Endothelial cell of umbilical vein (primary cell): ENCODE measurements around the gene IGFBP6. TPM values are rescaled to one million over a fixed set of nuclear protein-coding genes. Genes with fewer than 3 reads are reported as not detected.

Experiments
- BruUV-seq: library from RNA; stranded (reverse); fragments of 400-500 nt; replicated peaks from 2 replicates; lab custom pipeline; 2021; lab: Mats Ljungman, UMichigan
- CTCF ChIA-PET: fragments of 300-600, 350-600 bp; sonication (Branson Sonifier 250); formaldehyde crosslinking; loops from one replicate; lab custom pipeline; 2021; ENCODE audit warnings: antibody characterized with exemption, inconsistent platforms; lab: Charles Lee
- POLR2A ChIA-PET: fragments of 300-600, 350-600 bp; sonication (Branson Sonifier 250); formaldehyde crosslinking; loops from one replicate; lab custom pipeline; 2021; ENCODE audit warnings: antibody characterized with exemption, inconsistent platforms; lab: Charles Lee
- DNase-seq: peaks from one replicate; pipeline ENCODE4 v3.0.0-alpha.2; 2011; ENCODE audit warnings: low read depth, low spot score
- FAIRE-seq: peaks from 2 replicates; lab custom pipeline; 2011; peaks lifted over from hg19 to GRCh38; lab: Jason Lieb, UNC
- H2AFZ ChIP-seq: 2 replicates; pipeline ENCODE4 v1.6.0; 2012; ENCODE audit warnings: low read depth, low read length, control low read depth, inconsistent platforms
- H3K27ac ChIP-seq: 2 replicates; pipeline ENCODE4 v1.5.1; 2011; ENCODE audit warnings: low read depth, mild to moderate bottlenecking, control low read depth, low read length, moderate library complexity; ENCODE audit not compliant: insufficient read depth
- H3K27me3 ChIP-seq, 2 experiments: 2 replicates each; pipeline versions ENCODE4 v1.6.0 to v1.6.1; 2011; ENCODE audit warnings: low read length in 2 of 2, mixed read lengths in 1 of 2; ENCODE audit not compliant: control insufficient read depth in 2 of 2, insufficient read depth in 2 of 2
- H3K36me3 ChIP-seq, 2 experiments: 2 replicates in 1 of 2; 3 replicates in 1 of 2; pipeline ENCODE4 v1.5.1; 2011; ENCODE audit warnings: low read length in 2 of 2, mild to moderate bottlenecking in 1 of 2, moderate library complexity in 1 of 2; ENCODE audit not compliant: control insufficient read depth in 2 of 2, insufficient read depth in 2 of 2; ENCODE audit errors: extremely low read depth in 1 of 2
- H3K4me1 ChIP-seq: 3 replicates; pipeline ENCODE4 v1.5.1; 2011; ENCODE audit warnings: mild to moderate bottlenecking, low read length; ENCODE audit not compliant: control insufficient read depth, insufficient read depth; ENCODE audit errors: extremely low read depth
- H3K4me2 ChIP-seq: 2 replicates; pipeline ENCODE4 v1.6.1; 2011; ENCODE audit warnings: low read length, control low read depth, mixed read lengths; ENCODE audit not compliant: insufficient read depth
- H3K4me3 ChIP-seq, 3 experiments: fragments of 200-600 bp in 1 of 3; sonication (generic), shearing (Covaris generic) in 1 of 3; replicated peaks in 1 of 3; 2 replicates each; pipeline ENCODE4 v1.5.1; 2011 to 2016; ENCODE audit warnings: control low read depth in 3 of 3, low read length in 3 of 3, mild to moderate bottlenecking in 2 of 3, inconsistent platforms in 1 of 3, low read depth in 1 of 3, moderate library complexity in 1 of 3; ENCODE audit not compliant: insufficient read depth in 1 of 3
- H3K79me2 ChIP-seq: 2 replicates; pipeline ENCODE4 v1.6.0; 2012; ENCODE audit warnings: low read length, inconsistent platforms; ENCODE audit not compliant: control insufficient read depth, insufficient read depth
- H3K9ac ChIP-seq: replicated peaks from 2 replicates; pipeline ENCODE3; 2011; ENCODE audit warnings: low read length, control low read depth; ENCODE audit not compliant: insufficient read depth; ENCODE audit errors: extremely low read depth
- H3K9me1 ChIP-seq: replicated peaks from 3 replicates; pipeline ENCODE4 v1.6.0; 2011; ENCODE audit warnings: mild to moderate bottlenecking, low read length; ENCODE audit not compliant: control insufficient read depth, insufficient read depth; ENCODE audit errors: extremely low read depth
- H3K9me3 ChIP-seq: replicated peaks from 2 replicates; pipeline ENCODE4 v1.5.1; 2012; ENCODE audit warnings: low read length, inconsistent platforms; ENCODE audit not compliant: control insufficient read depth, insufficient read depth
- H4K20me1 ChIP-seq: replicated peaks from 2 replicates; pipeline ENCODE3; 2011; ENCODE audit warnings: mild to moderate bottlenecking, low read length; ENCODE audit not compliant: control insufficient read depth, insufficient read depth; ENCODE audit errors: extremely low read depth
- CTCF ChIP-seq, 2 donors: IDR thresholded peaks; 1 replicate in 1 of 2; 2 replicates in 1 of 2; pipeline ENCODE4 v1.5.1; 2011; ENCODE audit warnings: low read length in 2 of 2, mild to moderate bottlenecking in 2 of 2, moderate library complexity in 2 of 2, control low read depth in 1 of 2, inconsistent platforms in 1 of 2, low read depth in 1 of 2; ENCODE audit not compliant: insufficient read depth in 1 of 2; ENCODE audit errors: extremely low read depth in 1 of 2
- EZH2 ChIP-seq: IDR thresholded peaks from 2 replicates; pipeline ENCODE4 v1.6.1; 2012; ENCODE audit warnings: borderline replicate concordance, low read depth, mild to moderate bottlenecking, moderate library complexity, low read length, inconsistent platforms; ENCODE audit not compliant: severe bottlenecking
- FOS ChIP-seq: IDR thresholded peaks from 2 replicates; pipeline ENCODE4 v1.6.1; 2011; ENCODE audit warnings: mild to moderate bottlenecking, low read length, moderate library complexity, borderline replicate concordance; ENCODE audit not compliant: insufficient read depth
- GATA2 ChIP-seq: IDR thresholded peaks from 2 replicates; pipeline ENCODE4 v1.7.0; 2011; ENCODE audit warnings: low read depth, mild to moderate bottlenecking, moderate library complexity, mixed read lengths, low read length; ENCODE audit not compliant: insufficient read length, insufficient read depth
- JUN ChIP-seq: IDR thresholded peaks from 2 replicates; pipeline ENCODE4 v1.6.1; 2011; ENCODE audit warnings: borderline replicate concordance, low read depth; ENCODE audit not compliant: insufficient read length, insufficient read depth
- MAX ChIP-seq: IDR thresholded peaks from 2 replicates; pipeline ENCODE4 v1.6.1; 2011; ENCODE audit not compliant: insufficient read depth, insufficient read length
- MYC ChIP-seq: IDR thresholded peaks from one replicate; pipeline ENCODE4 v1.6.1; 2011; ENCODE audit warnings: mild to moderate bottlenecking, low read depth, low read length
- POLR2A ChIP-seq: IDR thresholded peaks from 2 replicates; pipeline ENCODE4 v1.6.1; 2012; ENCODE audit warnings: low read depth, mild to moderate bottlenecking, control low read depth, low read length
- POLR2AphosphoS5 ChIP-seq: IDR thresholded peaks from 2 replicates; pipeline ENCODE4 v1.6.1; 2012; ENCODE audit warnings: low read depth, mild to moderate bottlenecking, control low read depth, low read length, moderate library complexity; ENCODE audit not compliant: insufficient read depth
- dilution Hi-C: fragments of 300-500 bp; cut with MboI; formaldehyde crosslinking; loops from one replicate; pipeline ENCODE4 v1.15.0; 2019; ENCODE audit warnings: low sequenced_read_pairs; ENCODE audit not compliant: extremely low pct_ligation_motif_present
- intact Hi-C: fragments of 100-400 bp; cut with micrococcal nuclease; formaldehyde crosslinking; loops from one replicate; pipeline ENCODE4 v1.10.0; 2022
- polyA plus RNA-seq, 4 experiments: library from polyadenylated mRNA; depleted of rRNA in 3 of 4; stranded (reverse) in 3 of 4; unstranded in 1 of 4; fragments of >200 nt; gene quantifications; 2 replicates each; pipeline versions ENCODE4 v1.2.1 to v1.2.3, GENCODE V29; 2011 to 2012; ENCODE audit warnings: missing spikeins in 1 of 4
- total RNA-seq: library from RNA; stranded (reverse); gene quantifications from 2 replicates; pipeline ENCODE4 v1.2.3, GENCODE V29; 2021

Gene IGFBP6
- total and polyA plus RNA-seq, 2 donors (not counting 3 experiments of a cell fraction or from before 2014, with no cell fraction given) = 14.1 to 18.2 TPM

- peak; percentile 4 for FAIRE-seq
- dilution Hi-C loops = no loop called here
- H4K20me1 ChIP-seq = no peaks in the 10 kb centered on the region
Measured at GRCh38 chr12:53061404-53062010, 36.0 kb upstream of the IGFBP6 start.

More at GRCh38 chr12:53061404-53062010, 36.0 kb upstream of the IGFBP6 start:
- Histone ChIP-seq H3K9me3 (no peaks in the 10 kb centered on the region), H2AFZ (no peak overlapping the region), H3K9ac (no peak overlapping the region), H3K4me2 (no peak overlapping the region), H3K27ac (no peak overlapping the region), H3K4me1 (peaks cover 16% of the 10 kb centered on the region), H3K4me3 (no peak overlapping the region), H3K79me2 (no peaks in the 10 kb centered on the region), H3K27me3 (no peaks in the 10 kb centered on the region), H3K36me3 (peaks cover 5 to 50% of the 10 kb centered on the region in 2 experiments), H3K9me1 (no peaks in the 10 kb centered on the region)
- CTCF ChIA-PET = interaction anchor here (0.7 to 14.2 kb wide), 6 partner anchors 9 to 136 kb away, joined by 3 to 463 read pairs (median 6); partner anchors contain the start of genes IGFBP6 and SOAT2
- intact Hi-C loops = loop anchor here (1.0 kb wide), 1 partner anchor 11 kb away; the partner anchor contains the start of gene TNS2
- DNase-seq = no peak
- no TSS peak for BruUV-seq
- POLR2A ChIA-PET = no interaction called here
- TF ChIP-seq FOS (no peak), POLR2A (no peak), POLR2AphosphoS5 (no peak), MAX (no peak), GATA2 (no peak), MYC (no peak), EZH2 (no peak), CTCF (IDR thresholded peaks at IDR 0.05; ENCODE audit: extremely low read depth in 1 of 2, insufficient read depth in 1 of 2, low read depth in 1 of 2, low read length in 2 of 2) (no peak), JUN (no peak)
